KMS-11 (cell line): ENCODE results near the gene NOS1.

Experiments used
- H2AFZ ChIP-seq: fragments of 200-600 bp; sonication (generic); 2 replicates; pipeline ENCODE4 v1.6.1; 2016; ENCODE audit warnings: antibody characterized with exemption, mixed run types, low read depth
- H3K27ac ChIP-seq: fragments of 200-600 bp; sonication (generic); 2 replicates; pipeline ENCODE4 v1.6.1; 2016; ENCODE audit warnings: mild to moderate bottlenecking, mixed run types
- H3K27me3 ChIP-seq: fragments of 200-600 bp; sonication (generic); 2 replicates; pipeline ENCODE4 v1.6.1; 2017; ENCODE audit warnings: mild to moderate bottlenecking, low read depth, mixed run types, moderate library complexity; ENCODE audit not compliant: insufficient read depth
- H3K36me3 ChIP-seq: fragments of 200-600 bp; sonication (generic); 2 replicates; pipeline ENCODE4 v1.6.1; 2017; ENCODE audit warnings: mild to moderate bottlenecking, mixed run types; ENCODE audit not compliant: insufficient read depth
- H3K4me1 ChIP-seq: fragments of 200-600 bp; sonication (generic); 2 replicates; pipeline ENCODE4 v1.6.1; 2016; ENCODE audit warnings: mild to moderate bottlenecking, low read depth, mixed run types; ENCODE audit not compliant: poor library complexity, severe bottlenecking
- H3K4me2 ChIP-seq: fragments of 200-600 bp; sonication (generic); 2 replicates; pipeline ENCODE4 v1.7.0; 2016; ENCODE audit warnings: mild to moderate bottlenecking, mixed run types
- H3K4me3 ChIP-seq: fragments of 200-600 bp; sonication (generic); IDR thresholded peaks from 2 replicates; pipeline ENCODE4 v1.6.1; 2017; ENCODE audit warnings: low read depth, low read length, mixed read lengths; ENCODE audit not compliant: insufficient read depth
- H3K79me2 ChIP-seq: fragments of 200-600 bp; sonication (generic); 2 replicates; pipeline ENCODE4 v1.6.1; 2016; ENCODE audit warnings: low read depth, mixed run types; ENCODE audit not compliant: insufficient read depth
- H3K9ac ChIP-seq: fragments of 200-600 bp; sonication (generic); 2 replicates; pipeline ENCODE4 v1.6.1; 2016; ENCODE audit warnings: mild to moderate bottlenecking, mixed run types
- H4K20me1 ChIP-seq: fragments of 200-600 bp; sonication (generic); 2 replicates; pipeline ENCODE4 v1.6.1; 2016; ENCODE audit warnings: mild to moderate bottlenecking, mixed run types; ENCODE audit not compliant: insufficient read depth
- TF ChIP-seq, protein P1 (sequence below): fragments of 200-600 bp; sonication (generic); conservative IDR thresholded peaks from 2 replicates; pipeline ENCODE4 v1.6.1; 2017; ENCODE audit warnings: low read depth, mild to moderate bottlenecking, antibody characterized with exemption, low read length, moderate library complexity, mixed read lengths

Gene NOS1

DNA sequence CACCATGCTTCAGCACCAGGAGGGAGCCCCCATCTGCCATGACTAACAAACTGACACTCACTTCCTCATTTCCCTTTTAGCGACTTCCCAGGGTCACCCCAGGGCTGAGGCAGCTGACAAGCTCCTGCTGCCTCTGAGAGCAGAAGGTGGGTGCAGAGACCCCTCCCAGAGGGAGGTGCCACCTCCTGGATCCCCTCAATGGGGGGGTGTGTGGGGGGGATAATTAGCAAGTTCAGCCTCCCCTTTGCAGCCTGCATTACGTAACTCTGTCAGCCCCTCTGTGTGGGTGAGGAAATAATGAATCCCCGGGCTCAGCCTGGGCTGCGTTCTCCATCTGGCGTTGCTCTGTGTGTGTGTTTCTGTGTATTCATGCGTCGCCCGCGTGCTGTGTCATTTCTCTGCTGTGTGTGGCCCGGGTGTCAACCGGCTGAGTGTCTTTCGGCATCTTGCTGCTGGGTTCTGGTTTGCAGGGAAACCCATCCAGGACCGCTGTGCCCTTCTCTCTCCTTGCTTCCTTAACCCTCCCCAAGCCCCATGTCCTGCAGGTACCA is 28.0 kb downstream of the NOS1 start:
- TF ChIP-seq, protein P1, sequence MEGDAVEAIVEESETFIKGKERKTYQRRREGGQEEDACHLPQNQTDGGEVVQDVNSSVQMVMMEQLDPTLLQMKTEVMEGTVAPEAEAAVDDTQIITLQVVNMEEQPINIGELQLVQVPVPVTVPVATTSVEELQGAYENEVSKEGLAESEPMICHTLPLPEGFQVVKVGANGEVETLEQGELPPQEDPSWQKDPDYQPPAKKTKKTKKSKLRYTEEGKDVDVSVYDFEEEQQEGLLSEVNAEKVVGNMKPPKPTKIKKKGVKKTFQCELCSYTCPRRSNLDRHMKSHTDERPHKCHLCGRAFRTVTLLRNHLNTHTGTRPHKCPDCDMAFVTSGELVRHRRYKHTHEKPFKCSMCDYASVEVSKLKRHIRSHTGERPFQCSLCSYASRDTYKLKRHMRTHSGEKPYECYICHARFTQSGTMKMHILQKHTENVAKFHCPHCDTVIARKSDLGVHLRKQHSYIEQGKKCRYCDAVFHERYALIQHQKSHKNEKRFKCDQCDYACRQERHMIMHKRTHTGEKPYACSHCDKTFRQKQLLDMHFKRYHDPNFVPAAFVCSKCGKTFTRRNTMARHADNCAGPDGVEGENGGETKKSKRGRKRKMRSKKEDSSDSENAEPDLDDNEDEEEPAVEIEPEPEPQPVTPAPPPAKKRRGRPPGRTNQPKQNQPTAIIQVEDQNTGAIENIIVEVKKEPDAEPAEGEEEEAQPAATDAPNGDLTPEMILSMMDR = no peak
- Histone ChIP-seq H3K4me1 (no peaks in the 10 kb centered on the region), H3K4me3 (no peak overlapping the region), H4K20me1 (no peaks in the 10 kb centered on the region), H2AFZ (no peak overlapping the region), H3K79me2 (no peaks in the 10 kb centered on the region), H3K36me3 (no peaks in the 10 kb centered on the region), H3K4me2 (no peak overlapping the region), H3K27me3 (no peaks in the 10 kb centered on the region), H3K9ac (no peak overlapping the region), H3K27ac (no peak overlapping the region)

DNA sequence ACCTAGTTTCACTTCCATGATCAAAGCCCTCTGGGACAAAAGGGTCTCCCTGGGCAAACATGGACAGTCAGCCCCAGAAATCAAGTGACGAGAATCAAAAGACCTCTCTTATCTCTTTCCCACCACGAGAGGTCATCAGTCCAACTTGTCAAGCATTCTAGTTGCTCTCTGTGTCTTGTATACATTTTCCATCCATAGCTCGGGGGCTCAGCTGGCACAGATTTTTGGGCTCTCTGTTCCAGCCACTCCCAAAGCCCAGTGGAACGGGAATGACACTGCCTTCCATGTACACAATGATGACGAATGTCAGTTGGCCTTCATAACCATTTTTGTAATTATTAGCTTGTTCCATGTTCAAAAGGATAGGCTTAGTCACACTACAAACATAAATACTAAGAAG is 29.7 kb downstream of the NOS1 start:
- TF ChIP-seq, protein P1 = no peak
- H3K9ac ChIP-seq = no peak overlapping the region
- H3K4me2 ChIP-seq = no peak overlapping the region
- no peaks in the 10 kb centered on the region for H3K4me1 ChIP-seq
- no peak overlapping the region for H3K4me3 ChIP-seq
- no peaks in the 10 kb centered on the region for H3K36me3 ChIP-seq
- no peaks in the 10 kb centered on the region for H4K20me1 ChIP-seq
- no peak overlapping the region for H2AFZ ChIP-seq
- H3K27me3 ChIP-seq = no peaks in the 10 kb centered on the region
- no peaks in the 10 kb centered on the region for H3K79me2 ChIP-seq
- no peak overlapping the region for H3K27ac ChIP-seq

DNA sequence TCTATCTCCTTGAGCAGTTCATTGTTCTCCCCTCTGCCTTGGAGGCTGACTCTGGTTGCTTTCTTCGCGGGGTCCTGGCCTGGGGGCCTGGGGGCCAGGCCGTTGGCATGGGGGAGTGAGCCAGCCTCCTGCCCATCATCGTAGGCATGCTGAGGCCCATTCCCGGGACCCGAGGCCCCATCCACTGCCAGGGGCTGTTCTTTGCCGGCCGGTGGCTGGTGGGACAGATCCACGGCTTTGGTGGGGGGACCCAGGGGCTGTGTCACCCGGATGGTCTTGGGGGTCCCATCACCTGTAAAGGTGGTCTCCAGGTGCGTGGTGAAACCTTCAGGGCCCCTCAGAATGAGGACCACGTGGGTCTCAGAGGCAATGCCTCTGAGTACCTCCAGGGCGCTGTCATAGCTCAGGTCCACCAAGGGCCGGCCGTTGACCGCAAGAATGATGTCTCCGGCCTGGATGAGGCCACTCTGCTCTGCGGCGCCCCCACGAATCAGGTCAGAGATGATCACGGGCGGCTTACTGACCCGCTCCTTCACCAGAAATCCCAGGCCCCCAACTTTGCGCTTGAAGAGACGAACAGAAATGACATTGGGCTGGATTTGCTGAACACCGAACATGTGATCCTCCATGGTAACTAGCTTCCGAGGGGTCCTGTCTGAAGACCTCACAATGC is 30.8 kb downstream of the NOS1 start:
- TF ChIP-seq, protein P1 = no peak
- H3K9ac ChIP-seq = no peak overlapping the region
- H3K4me1 ChIP-seq = no peaks in the 10 kb centered on the region

DNA sequence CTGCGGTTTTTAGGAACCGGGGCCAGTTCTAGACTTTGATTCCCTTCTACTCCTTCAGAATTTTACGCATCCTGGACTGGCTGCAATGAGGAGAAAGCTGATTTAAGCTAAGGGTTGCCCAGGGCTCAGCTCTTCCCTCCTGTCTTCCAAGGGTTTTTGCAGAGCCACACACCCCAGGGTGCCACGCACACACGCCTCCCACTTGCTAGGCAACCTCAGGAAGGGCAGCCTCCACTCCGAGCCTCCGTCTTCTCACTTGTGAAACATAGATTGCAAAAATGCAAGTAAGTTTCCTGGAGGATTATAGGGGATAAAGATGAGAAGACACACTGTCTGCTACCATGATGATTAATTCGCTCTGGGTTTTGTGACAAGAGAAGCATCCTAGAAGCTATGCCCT is 31.7 kb downstream of the NOS1 start:
- no peak overlapping the region for H3K4me2 ChIP-seq
- no peaks in the 10 kb centered on the region for H3K27me3 ChIP-seq
- no peaks in the 10 kb centered on the region for H3K36me3 ChIP-seq
- no peaks in the 10 kb centered on the region for H3K79me2 ChIP-seq
- no peak overlapping the region for H3K4me3 ChIP-seq
- H4K20me1 ChIP-seq = no peaks in the 10 kb centered on the region
- no peaks in the 10 kb centered on the region for H3K4me1 ChIP-seq
- TF ChIP-seq, protein P1 = no peak
- H2AFZ ChIP-seq = no peak overlapping the region
- no peak overlapping the region for H3K9ac ChIP-seq
- H3K27ac ChIP-seq = no peak overlapping the region

More for the DNA sequence above, 30.8 kb downstream of the NOS1 start:
- no peak overlapping the region for H3K27ac ChIP-seq
- H3K27me3 ChIP-seq = no peaks in the 10 kb centered on the region
- H3K79me2 ChIP-seq = no peaks in the 10 kb centered on the region
- H4K20me1 ChIP-seq = no peaks in the 10 kb centered on the region
- H3K4me3 ChIP-seq = no peak overlapping the region
- no peak overlapping the region for H3K4me2 ChIP-seq
- no peaks in the 10 kb centered on the region for H3K36me3 ChIP-seq
- no peak overlapping the region for H2AFZ ChIP-seq
